ENCODE data around the gene SUPT20H. TPM values are rescaled to one million over a fixed set of nuclear protein-coding genes. Genes with fewer than 3 reads are reported as not detected.

SUPT20H gene
- total RNA-seq, 1 experiment from 2014 or later = 65.1 TPM

DNA sequence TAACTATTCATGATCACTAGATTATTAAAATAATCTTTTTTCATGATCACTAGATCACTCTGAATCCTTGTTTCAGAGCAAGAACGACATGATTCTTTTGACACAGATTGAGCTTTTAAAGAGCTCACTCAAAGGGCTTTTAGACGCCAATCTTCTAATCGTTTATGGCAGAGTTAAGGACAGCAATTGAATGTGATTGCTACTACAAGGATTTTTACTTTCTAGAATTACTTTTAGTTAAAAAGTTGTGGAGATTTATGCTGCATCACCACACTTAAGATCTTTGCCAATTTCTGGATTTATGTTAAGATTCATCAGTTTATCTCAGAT, 57.6 kb downstream of the SUPT20H start:
- peaks cover 10% of the 10 kb centered on the region for H3K36me3 ChIP-seq (replicated peaks; ENCODE audit: control insufficient read depth, insufficient read depth, low read length)
- H3K4me3 ChIP-seq (ENCODE audit: insufficient read depth, low read depth, low read length) = peak overlapping the region; percentile 92; the same call in 1 of the 2 replicates
- DNase-seq = no peak
- H3K27me3 ChIP-seq (ENCODE audit: control insufficient read depth, insufficient read depth, low read length) = no peaks in the 10 kb centered on the region

DNA sequence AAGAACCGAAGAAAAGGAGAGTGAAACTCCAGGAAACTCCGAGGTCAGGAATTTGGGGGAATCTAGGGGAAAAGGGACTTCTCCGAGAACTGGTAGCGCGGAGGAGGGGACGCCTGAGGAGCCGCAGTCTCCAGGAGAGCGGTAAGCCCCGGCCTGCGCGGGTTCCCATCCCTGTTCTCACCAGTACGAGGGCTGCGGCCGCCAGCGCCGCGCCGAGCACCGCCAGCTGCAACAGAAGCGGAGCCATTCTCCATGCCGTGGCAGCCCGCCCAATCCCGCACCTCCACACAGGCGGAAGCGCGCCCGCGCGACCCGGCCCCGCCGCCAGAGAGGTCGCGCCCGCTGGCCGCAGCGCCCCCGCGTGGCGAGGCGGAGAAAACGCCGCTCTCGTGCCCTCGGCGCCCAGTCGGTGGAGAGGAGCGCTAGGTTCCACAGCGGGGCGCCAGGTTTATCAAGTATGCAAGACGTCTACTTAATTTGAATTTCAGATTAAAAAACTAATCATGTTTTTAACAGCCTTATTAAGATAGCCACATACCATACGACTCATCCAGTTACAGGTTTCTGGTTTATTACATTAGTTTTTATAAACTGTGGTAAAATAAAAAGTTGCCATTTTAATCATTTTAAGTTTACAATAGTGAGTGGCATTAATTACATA, 60.3 kb downstream of the SUPT20H start, which contains the start of gene ALG5:
TSS of gene ALG5 (minus strand) at position 287 of the 661 bp plus-strand sequence. CDS start at position 247, 40 bp downstream.
- peak; percentile 92 for DNase-seq
- Histone ChIP-seq H3K36me3 (replicated peaks; ENCODE audit: control insufficient read depth, insufficient read depth, low read length) (peaks cover 8% of the 10 kb centered on the region), H3K27me3 (ENCODE audit: control insufficient read depth, insufficient read depth, low read length) (no peaks in the 10 kb centered on the region), H3K4me3 (ENCODE audit: insufficient read depth, low read depth, low read length) (peak within 1 kb of the TSS; percentile 94)

DNA sequence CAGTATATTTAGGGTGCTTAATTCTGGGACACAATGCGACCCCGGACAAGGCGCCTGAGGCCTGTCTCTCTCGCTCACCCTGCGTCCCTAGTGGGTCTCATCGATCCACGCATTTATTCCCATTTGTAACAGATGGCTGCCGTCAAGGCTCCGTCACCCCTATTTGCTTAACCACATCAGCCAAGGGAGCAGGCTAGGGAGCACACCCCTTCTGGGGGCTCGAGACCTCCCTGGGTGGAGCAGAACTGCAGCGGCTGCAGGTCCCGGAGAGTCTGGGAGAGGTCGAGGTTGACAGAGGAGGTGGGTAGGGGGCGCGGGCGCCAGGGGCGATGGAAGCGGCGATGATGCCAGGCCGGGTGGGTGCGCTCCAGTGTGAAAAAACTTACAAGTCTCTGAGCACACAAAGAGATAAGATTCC, 60.9 kb downstream of the SUPT20H start:
- no peaks in the 10 kb centered on the region for H3K27me3 ChIP-seq (ENCODE audit: control insufficient read depth, insufficient read depth, low read length)
- peak overlapping the region; percentile 94 for H3K4me3 ChIP-seq (ENCODE audit: insufficient read depth, low read depth, low read length)
- DNase-seq = peak; percentile 50
- peaks cover 6% of the 10 kb centered on the region for H3K36me3 ChIP-seq (replicated peaks; ENCODE audit: control insufficient read depth, insufficient read depth, low read length)

DNA sequence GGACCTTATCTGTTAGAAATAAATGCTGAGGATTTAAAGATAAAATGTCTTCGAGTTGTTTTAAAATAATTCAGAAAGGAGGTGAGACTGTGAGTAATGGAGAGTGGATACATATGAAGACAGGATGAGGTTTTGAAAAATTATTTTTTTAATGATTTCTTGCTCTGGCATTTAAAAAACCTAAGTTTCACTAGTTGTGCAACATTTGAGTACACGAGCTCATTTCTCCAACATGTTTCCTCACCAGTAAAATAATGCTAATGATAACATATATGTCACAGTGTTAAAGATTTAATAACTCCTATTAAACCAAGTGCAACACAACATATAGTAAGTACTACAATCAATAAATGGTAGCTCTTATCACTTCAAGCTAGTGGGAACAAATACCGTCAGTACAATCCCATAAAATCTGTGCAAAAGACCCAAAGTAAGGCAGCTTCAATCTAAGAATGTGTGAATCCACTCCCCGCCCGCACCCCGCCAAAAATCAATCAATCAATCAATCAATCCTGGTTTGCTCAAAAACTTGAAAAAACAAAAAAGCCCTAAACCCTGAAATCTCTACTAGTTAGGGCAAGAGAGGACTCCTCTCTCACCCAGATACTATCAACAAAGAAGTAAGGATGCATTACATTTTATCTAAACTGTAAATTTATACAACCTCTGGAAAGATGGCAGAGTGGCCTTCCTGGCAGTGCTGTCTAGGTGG, 61.6 kb downstream of the SUPT20H start:
- Histone ChIP-seq H3K27me3 (ENCODE audit: control insufficient read depth, insufficient read depth, low read length) (no peaks in the 10 kb centered on the region), H3K4me3 (ENCODE audit: insufficient read depth, low read depth, low read length) (peak overlapping the region; percentile 94), H3K36me3 (replicated peaks; ENCODE audit: control insufficient read depth, insufficient read depth, low read length) (peaks cover 8% of the 10 kb centered on the region)
- no peak for DNase-seq

DNA sequence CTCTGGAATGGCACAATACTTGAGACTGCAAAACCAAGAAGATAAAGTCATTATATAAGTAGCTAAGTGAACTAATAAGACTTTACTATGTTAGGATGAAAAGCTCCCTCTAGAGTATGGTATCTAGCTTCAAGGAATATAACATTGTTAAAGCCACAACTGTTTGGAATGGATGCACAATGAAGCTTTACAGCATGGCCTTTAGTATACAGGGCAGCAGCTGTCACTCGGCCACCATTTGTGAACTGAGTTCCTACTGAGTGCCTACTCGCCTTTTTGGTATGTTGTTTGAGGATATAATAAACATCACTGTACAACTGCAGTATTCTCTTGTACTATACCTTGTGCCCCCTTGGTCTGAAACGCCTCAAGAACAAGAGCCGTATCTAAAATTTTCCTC, 67.1 kb downstream of the SUPT20H start:
- no peak for DNase-seq
- peaks cover 23% of the 10 kb centered on the region for H3K36me3 ChIP-seq (replicated peaks; ENCODE audit: control insufficient read depth, insufficient read depth, low read length)

DNA sequence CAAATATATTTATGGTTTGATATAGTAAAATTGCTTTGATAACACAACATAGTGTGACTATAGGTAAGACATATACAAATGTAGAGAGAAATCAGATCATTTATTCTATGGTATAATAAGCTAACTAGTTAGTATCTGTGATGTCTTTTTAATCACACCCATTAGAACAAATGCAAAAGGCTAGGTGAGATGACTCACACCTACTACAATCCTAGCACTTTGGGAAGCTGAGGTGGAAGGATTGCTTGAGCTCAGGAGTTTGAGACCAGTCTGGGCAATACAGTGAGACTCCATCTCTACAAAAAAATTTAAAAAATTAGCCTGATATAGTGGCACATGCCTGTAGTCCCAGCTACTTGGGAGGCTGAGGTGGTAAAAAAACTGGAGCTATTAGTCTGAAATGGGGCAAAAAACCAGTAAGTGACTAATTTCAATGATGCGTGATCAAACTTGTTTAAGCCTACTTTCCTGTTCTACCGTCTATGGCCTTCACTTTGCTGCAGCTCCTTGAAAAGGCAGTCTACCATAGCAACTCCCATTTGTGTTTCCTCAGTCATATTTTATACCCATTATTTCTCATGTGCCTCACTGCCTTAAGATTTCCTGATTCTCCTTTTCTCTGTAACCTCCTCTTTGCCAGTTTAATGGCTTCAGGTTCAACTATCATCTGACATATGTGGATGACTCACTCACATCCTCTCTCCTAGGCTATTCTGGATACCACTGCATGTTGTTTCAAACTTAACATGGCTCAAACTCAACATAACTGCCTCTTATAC, 72.8 kb downstream of the SUPT20H start:
- H3K36me3 ChIP-seq (replicated peaks; ENCODE audit: control insufficient read depth, insufficient read depth, low read length) = peaks cover 15% of the 10 kb centered on the region
- no peak overlapping the region for H3K4me3 ChIP-seq (ENCODE audit: insufficient read depth, low read depth, low read length)
- DNase-seq = no peak
- no peaks in the 10 kb centered on the region for H3K27me3 ChIP-seq (ENCODE audit: control insufficient read depth, insufficient read depth, low read length)

More for the DNA sequence above, 67.1 kb downstream of the SUPT20H start:
- H3K27me3 ChIP-seq (ENCODE audit: control insufficient read depth, insufficient read depth, low read length) = no peaks in the 10 kb centered on the region
- H3K4me3 ChIP-seq (ENCODE audit: insufficient read depth, low read depth, low read length) = no peak overlapping the region

DNA sequence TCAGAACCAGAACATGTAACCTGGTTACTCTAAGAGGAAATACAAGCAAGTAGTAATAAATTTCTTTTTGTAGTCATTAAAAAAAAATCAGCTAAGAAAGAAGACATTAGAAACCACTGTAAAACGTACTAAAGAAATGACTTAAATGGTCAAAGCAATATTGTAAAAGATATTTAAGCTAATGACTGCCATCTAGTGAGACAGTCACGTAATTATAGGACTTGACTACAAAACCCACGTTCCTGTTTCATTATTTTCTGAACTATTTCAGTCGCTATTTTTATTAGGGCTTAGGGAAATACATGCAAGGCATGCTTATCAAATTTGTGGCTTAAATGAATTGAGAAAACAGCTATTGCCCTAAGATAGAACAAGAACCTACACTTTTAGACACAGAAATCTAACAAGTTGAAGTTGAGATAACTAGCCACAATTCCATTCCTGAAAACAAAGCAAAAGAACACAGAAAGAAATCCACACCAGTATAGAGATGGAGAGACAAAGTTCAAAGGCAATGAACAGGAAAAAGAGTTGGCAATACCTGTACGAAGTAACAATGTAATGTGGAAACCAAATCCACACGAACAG, 78.2 kb downstream of the SUPT20H start:
- peak; percentile 24 for DNase-seq
- no peaks in the 10 kb centered on the region for H3K27me3 ChIP-seq (ENCODE audit: control insufficient read depth, insufficient read depth, low read length)
- H3K36me3 ChIP-seq (replicated peaks; ENCODE audit: control insufficient read depth, insufficient read depth, low read length) = peaks cover 5% of the 10 kb centered on the region
- no peak overlapping the region for H3K4me3 ChIP-seq (ENCODE audit: insufficient read depth, low read depth, low read length)

DNA sequence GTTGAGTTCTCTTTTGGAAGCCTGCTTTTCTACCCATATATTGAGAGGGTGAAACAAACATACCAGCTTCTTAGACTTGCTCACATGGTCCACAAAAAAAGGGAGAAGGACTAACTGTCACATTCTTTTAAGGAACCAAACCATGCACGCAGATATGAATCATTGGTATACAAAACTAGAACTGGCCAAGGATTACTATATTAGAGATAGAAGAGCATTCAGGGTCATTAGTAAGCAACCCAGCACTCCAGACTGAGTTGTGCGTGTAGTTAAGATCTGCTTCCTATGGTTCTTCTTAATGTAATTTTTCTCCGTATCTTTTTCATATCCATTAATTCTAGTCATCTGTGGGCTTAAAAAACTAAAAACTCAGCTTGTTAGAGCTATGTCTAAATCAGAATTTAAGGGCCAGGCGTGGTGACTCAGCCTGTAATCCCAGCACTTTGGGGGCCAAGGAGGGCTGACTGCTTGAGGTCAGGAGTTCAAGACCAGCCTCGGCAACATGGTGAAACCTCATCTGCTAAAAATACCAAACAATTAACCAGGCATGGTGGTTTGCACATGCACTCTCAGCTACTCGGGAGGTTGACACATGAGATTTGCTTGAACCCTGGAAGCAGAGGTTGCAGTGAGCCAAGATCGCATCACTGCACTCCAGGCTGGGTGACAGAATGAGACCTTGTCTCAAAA, 80.0 kb downstream of the SUPT20H start:
- Histone ChIP-seq H3K36me3 (replicated peaks; ENCODE audit: control insufficient read depth, insufficient read depth, low read length) (peaks cover 2% of the 10 kb centered on the region), H3K4me3 (ENCODE audit: insufficient read depth, low read depth, low read length) (no peak overlapping the region), H3K27me3 (ENCODE audit: control insufficient read depth, insufficient read depth, low read length) (no peaks in the 10 kb centered on the region)
- no peak for DNase-seq

DNA sequence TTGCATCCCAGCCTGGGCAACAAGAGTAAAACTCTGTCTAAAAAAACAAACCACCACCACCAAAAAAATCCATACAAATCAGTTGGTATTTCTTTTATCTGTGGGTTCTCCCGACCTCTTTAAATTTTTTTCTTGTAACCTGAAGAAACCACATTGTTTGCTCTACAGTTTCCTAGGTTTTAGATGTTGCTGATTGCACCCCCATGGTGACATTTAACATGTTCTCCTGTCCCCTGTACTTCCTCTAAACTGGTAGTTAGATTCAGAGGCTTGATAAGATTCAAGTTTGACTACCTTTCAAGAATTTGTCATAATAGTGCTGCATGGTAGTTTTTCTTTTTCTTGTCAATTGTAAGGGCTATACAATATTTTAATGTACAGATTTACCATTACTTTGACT, 84.3 kb downstream of the SUPT20H start:
- no peaks in the 10 kb centered on the region for H3K27me3 ChIP-seq (ENCODE audit: control insufficient read depth, insufficient read depth, low read length)
- H3K36me3 ChIP-seq (replicated peaks; ENCODE audit: control insufficient read depth, insufficient read depth, low read length) = no peaks in the 10 kb centered on the region; the same call in 1 of the 2 replicates
- no peak overlapping the region for H3K4me3 ChIP-seq (ENCODE audit: insufficient read depth, low read depth, low read length)
- DNase-seq = no peak

DNA sequence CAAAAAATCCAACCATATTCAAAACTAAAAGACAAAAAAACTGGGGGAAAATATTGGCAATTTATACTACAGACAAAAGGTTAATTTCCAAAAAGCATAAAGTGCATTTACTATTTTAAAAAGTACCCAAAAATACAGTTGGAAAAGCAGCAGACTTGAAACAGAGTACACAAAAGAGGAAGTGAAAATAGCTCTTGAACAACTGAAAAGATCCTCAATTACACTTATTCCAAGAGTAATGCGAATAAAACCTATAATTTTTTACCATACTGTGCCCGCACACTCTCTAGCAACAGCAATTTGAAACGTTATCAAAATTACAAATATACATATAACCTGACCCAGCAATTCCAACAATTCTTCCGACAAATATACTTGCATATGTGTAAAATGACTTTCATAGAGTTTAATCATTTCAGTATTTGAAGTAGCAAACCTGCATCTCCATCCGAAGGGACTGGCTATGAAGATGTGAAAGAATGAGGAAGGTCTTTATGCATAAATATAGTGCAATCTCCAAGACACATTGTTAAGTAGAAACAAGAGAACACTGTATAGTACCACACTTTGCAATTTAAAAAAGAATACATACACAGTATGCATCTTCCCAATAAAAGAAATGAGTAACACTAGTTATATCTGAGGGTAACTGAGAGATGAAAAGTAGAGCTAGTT, 85.7 kb downstream of the SUPT20H start:
- Histone ChIP-seq H3K27me3 (ENCODE audit: control insufficient read depth, insufficient read depth, low read length) (no peaks in the 10 kb centered on the region), H3K36me3 (replicated peaks; ENCODE audit: control insufficient read depth, insufficient read depth, low read length) (no peaks in the 10 kb centered on the region), H3K4me3 (ENCODE audit: insufficient read depth, low read depth, low read length) (no peak overlapping the region)
- DNase-seq = no peak

DNA sequence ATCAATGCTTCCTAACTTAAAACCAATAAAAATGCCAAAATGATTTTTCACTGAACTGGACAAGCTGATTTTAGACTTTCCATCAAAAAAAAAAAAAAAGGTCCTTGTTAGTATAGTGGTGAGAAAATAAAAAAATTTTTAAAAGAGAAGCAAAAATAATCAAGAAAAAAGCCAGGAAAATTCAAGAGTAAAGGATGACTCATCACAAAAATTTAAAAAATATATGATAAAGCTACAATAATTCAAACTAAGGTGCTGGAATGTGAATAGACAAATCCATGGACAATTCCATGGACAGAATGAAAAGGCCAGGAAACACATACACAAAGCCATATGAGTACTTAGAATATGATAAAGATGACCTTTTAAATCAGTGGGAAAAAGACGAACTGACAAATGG, 86.5 kb downstream of the SUPT20H start:
- no peaks in the 10 kb centered on the region for H3K27me3 ChIP-seq (ENCODE audit: control insufficient read depth, insufficient read depth, low read length)
- no peak overlapping the region for H3K4me3 ChIP-seq (ENCODE audit: insufficient read depth, low read depth, low read length)
- H3K36me3 ChIP-seq (replicated peaks; ENCODE audit: control insufficient read depth, insufficient read depth, low read length) = no peaks in the 10 kb centered on the region
- no peak for DNase-seq

DNA sequence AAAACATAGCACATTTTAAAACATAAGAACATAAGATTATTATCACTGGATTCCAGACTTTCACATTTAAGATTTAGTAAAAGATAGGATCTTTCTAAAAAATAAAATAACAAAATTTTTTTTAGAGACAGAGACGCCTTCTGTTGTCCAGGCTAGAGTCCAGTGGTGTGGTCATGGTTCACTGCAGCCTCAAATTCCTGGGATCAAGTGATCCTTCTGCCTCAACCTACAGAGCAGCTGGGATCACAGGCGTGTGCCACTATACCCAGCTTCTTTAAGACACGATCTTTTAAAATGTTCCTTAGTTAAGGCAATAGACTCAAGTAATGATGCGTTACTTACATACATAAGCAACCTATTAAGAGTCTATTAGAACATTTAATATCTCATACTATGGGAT, 93.1 kb downstream of the SUPT20H start:
- peaks cover 4% of the 10 kb centered on the region for H3K36me3 ChIP-seq (replicated peaks; ENCODE audit: control insufficient read depth, insufficient read depth, low read length)
- no peak overlapping the region for H3K4me3 ChIP-seq (ENCODE audit: insufficient read depth, low read depth, low read length)
- no peak for DNase-seq
- no peaks in the 10 kb centered on the region for H3K27me3 ChIP-seq (ENCODE audit: control insufficient read depth, insufficient read depth, low read length)

DNA sequence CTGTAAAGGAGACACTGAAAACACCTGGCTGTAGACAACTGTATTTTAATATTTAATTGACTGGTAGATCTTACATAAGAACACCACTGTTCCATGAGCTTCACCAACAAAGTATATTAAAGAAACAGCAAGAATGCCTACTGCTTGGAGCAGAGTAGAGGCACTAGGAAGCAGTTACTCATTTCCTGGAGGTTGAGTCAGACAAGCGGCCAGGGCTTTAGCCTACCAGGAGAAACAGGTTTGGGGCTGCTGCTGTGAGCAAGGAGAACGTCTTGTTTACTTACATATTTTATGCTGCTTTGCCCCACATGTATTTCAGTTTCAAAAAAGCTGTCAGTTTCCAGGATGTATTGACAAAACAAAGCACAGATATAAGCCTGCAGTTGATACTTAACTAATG, 93.7 kb downstream of the SUPT20H start:
- Histone ChIP-seq H3K4me3 (ENCODE audit: insufficient read depth, low read depth, low read length) (no peak overlapping the region), H3K36me3 (replicated peaks; ENCODE audit: control insufficient read depth, insufficient read depth, low read length) (peaks cover 4% of the 10 kb centered on the region), H3K27me3 (ENCODE audit: control insufficient read depth, insufficient read depth, low read length) (no peaks in the 10 kb centered on the region)
- DNase-seq = no peak

Data from H7 (cell line).